ENCODE results near the gene RUSF1. TPM values are rescaled to one million over a fixed set of nuclear protein-coding genes. Genes with fewer than 3 reads are reported as not detected.

Gene RUSF1
- total and polyA plus RNA-seq, 8 donors: 58.2 to 87.2 (median 77.7) TPM

DNA sequence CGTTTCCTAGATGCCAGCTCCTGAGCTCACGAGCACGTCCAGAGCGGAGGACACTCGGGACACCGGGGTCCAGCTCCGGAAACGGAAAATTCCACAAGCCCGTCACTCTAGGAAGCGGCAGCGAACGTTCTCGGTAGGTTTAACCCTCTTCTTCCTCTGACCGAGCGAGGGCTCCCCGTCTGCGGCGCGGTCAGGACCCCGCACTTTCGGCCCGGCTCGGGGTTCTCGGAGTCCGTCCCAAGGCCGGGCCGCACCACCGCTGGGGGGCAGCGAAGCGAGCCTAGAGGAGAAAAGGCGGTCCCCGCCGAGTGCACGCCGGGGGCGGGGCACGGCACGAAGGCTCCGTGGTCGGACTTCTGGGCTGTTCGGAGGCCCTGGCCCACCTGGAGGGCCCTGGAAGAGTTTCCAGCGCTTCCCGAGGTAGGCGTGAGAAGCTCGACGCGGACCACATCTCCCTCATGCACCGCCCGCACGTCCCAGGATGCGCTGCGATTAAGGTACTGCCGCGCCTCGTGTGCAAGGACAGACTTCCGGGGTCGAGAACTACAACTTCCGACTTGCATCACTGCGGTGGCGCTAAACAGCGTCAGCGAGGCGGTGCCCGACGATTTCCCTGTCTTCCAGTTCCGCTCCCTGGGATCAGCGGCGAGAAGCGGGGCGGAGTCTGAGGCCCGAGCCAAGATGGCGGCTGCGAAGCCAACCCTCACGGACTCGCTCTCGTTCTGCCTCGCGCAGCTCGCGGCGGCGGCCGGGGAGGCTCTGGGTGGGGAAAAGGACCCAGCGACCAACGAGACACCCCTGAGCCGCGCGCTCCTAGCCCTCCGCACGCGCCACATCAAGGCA lies 49.1 kb downstream of the RUSF1 start, which contains the start of gene ARMC5:
Gene ARMC5, plus strand, starts transcription at position 658 of the 843 bp plus-strand sequence. Its CDS starts 24 bp downstream, at position 682.
- H3K4me3 ChIP-seq: peak within 1 kb of the TSS; percentile 79 to 82
- peak; percentile 87 for ATAC-seq
- intact Hi-C loops (cut with DNase I): no loop called here
- H3K27ac ChIP-seq: peak within 1 kb of the TSS; percentile 99 to 100
- peak; percentile 42 to 51 for TF ChIP-seq CTCF (IDR thresholded peaks at IDR 0.05)
- peaks cover 23 to 59% of the 10 kb centered on the region in 2 donors for H3K4me1 ChIP-seq
- no peaks in the 10 kb centered on the region for H3K9me3 ChIP-seq
- H3K36me3 ChIP-seq: peaks cover 0 to 24% of the 10 kb centered on the region in 2 donors
- DNase-seq: peak; percentile 98 to 99 (median 98)
- no peaks in the 10 kb centered on the region for H3K27me3 ChIP-seq

- Histone ChIP-seq H3K27ac (peak overlapping the region; percentile 99 to 100), H3K4me1 (peaks cover 32 to 67% of the 10 kb centered on the region in 2 donors), H3K27me3 (no peaks in the 10 kb centered on the region), H3K4me3 (peak overlapping the region; percentile 79 to 82), H3K36me3 (peaks cover 0 to 16% of the 10 kb centered on the region in 2 donors), H3K9me3 (no peaks in the 10 kb centered on the region)
- peak in 2 of 4 donors; percentile 70 to 90 for DNase-seq
- ATAC-seq: peak; percentile 29
- no peak for TF ChIP-seq CTCF (IDR thresholded peaks at IDR 0.05)
- intact Hi-C loops (cut with DNase I): no loop called here
These were observed 49.9 kb downstream of the RUSF1 start for GRCh38 chr16:31458073-31458843.

DNA sequence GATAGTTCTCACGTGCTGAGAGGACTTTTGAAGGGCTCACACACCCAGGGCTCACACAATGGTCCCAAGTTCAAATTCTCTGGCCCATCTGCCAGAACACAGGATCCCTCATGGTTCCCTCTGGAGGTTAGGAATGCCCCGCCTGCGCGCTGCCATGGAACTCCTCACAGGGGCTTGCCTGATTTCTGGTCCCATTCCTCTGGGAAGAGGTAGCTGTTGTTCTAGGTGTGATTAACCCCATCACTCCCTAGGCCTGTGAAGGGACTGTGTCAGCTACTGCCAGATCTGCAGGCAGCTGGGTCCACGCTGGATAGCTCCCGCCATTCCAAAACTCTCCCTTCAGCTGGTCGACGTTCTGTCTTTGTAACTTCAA lies 51.2 kb downstream of the RUSF1 start:
- DNase-seq (no peak), ATAC-seq (no peak)
- Histone ChIP-seq H3K27me3 (no peaks in the 10 kb centered on the region), H3K36me3 (peaks cover 0 to 3% of the 10 kb centered on the region in 2 donors), H3K4me1 (peaks cover 35 to 77% of the 10 kb centered on the region in 2 donors), H3K9me3 (no peaks in the 10 kb centered on the region), H3K27ac (no peak overlapping the region), H3K4me3 (peak overlapping the region in 1 of 2 donors; percentile 82)
- intact Hi-C loops (cut with DNase I): no loop called here
- TF ChIP-seq CTCF (IDR thresholded peaks at IDR 0.05): no peak

- no peak for ATAC-seq
- DNase-seq: no peak
- no peaks in the 10 kb centered on the region for H3K36me3 ChIP-seq
- H3K4me3 ChIP-seq: no peak overlapping the region
- peaks cover 39 to 76% of the 10 kb centered on the region in 2 donors for H3K4me1 ChIP-seq
- H3K27ac ChIP-seq: no peak overlapping the region
- intact Hi-C loops (cut with DNase I): no loop called here
- no peaks in the 10 kb centered on the region for H3K27me3 ChIP-seq
- TF ChIP-seq CTCF (IDR thresholded peaks at IDR 0.05): no peak
- no peaks in the 10 kb centered on the region for H3K9me3 ChIP-seq
These were observed 52.4 kb downstream of the RUSF1 start for GRCh38 chr16:31455601-31456314.
